Activated gamma-delta T cell treated with anti-CD3 and anti-CD28 coated beads, Interleukin-2, amount 50 U/mL, for 16 hours (primary cell): ENCODE measurements around the gene PPP4R3A.
"Not testable (repeated sequence)": the region's sequence is repeated elsewhere in the genome, so short reads cannot be mapped to it uniquely, and the experiment has no call there.

Source experiments
- DNase-seq: peaks from one replicate; pipeline ENCODE4 v3.0.0-alpha.2; 2020; ENCODE audit warnings: low read depth

The PPP4R3A gene

DNA sequence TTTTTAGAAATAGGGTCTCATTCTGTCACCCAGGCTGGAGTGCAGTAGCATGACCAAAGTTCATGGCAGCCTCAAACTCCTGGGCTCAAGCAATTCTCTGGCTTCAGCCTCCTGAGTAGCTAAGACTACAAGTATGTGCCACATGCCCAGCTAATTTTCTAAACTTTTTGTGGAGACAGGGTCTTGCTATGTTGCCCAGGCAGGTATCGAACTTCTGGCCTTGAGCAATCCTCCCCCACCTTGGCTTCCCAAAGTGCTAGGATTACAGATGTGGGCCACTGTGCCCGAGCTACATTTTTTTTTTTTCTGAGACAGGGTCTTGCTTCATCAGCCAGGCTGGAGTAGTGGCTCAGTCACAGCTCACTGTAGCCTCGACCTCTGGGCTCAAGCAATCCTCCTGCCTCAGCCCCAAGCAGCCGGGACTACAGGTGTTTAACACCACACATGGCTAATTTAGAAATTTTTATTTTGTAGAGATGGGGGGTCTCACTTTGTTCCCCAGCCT lies 7.1 kb downstream of the PPP4R3A start:
- no peak for DNase-seq

DNA sequence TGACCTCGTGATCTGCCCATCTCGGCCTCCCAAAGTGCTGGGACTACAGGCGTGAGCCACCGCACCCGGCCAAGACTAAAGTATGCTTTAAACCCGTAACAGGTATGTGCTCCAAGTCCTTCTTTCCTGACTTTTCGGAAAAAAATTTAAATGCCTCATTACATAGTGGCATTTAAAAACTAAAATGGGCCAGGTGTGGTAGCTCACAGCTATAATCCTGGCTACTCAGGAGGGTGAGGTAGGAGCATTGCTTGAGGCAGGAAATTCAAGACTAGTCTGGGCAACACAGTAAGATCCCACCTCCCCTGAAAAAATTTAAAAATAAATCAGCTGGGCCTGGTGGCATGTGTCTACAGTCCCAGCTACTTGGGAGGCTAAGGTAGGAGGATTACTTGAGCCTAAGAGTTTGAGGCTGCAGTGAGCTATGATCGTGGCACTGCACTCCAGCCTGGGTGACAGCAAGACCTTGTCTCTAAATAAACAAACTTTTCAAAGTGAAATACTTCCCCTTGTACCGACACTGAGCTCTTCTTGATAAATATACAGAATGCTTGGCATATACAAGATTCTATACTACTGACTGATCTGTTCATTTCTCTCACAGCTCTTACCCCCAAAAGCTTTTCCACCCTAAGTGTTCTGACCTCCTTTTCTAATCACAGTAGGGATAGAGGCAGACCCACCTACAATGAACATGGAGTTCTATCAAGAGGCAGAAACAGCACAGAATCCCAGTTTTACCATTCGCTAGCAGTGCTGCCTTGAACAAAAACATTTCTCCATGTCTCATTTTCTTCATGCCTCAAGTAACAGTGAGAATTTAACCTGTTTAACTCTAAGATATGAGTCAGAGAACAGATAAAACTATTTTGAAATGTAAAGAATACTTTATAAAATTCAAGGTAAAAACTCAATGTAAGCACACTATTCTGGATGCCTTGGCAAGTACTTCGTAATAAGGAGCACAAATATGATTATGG lies 7.9 kb downstream of the PPP4R3A start:
- DNase-seq, result no peak

DNA sequence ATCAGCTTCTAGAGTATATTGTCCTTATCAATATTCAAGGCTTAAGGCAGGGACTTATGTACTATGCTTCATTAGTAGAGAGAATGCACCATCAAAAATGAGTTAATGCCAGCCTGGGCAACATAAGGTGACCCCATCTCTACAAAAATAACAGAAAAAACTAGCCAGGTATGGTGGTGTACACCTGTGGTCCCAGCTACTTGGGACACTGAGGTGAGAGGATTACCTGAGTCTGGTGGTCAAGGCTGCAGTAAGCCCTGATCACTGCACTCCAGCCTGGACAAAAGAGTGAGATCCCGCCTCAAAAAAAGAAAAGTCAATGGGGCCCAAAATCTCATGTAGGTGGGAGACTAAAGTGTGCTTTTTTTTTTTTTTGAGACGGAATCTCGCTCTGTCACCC lies 8.8 kb downstream of the PPP4R3A start:
- no peak for DNase-seq

GRCh38 chr14:91496790-91497189 lies 13.3 kb downstream of the PPP4R3A start:
- DNase-seq, result no peak

- not testable (repeated sequence) for DNase-seq
Measured at GRCh38 chr14:91494392-91495065, 15.6 kb downstream of the PPP4R3A start.

DNA sequence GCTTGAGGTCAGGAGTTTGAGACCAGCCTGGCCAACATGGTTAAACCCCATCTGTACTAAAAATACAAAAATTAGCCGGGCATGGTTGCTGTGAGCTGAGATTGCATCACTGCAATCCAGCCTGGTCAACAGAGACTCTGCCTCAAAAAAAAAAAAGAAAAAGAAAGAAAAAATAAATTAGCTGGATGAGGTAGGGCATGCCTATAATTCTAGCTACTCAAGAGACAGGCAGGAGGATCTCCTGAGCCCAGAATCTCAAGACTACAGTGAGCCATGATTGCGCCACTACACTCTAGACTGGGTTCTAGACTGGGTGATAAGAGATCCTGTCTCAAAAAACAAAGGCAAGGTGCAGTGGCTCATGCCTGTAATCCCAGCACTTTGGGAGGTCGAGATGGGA lies 16.9 kb downstream of the PPP4R3A start:
- DNase-seq, result no peak

DNA sequence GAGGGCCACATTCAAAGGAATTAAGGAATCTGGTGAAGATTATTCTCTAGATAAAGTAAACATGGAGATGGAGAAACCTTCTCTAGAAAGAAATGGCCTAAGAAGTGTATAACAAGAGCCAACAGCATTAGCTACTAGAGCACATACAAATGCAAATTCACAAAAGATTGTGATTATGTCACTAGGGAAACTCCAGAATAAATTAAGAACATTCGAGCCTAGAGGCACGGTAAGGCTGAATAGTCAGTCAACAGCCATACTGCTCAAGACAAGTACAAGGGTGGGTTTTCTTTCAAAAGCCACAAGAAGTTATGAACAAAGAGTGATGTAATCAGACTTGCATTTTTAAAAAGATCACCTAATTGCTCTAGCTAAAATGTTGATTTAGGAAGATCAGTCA lies 25.4 kb downstream of the PPP4R3A start:
- no peak for DNase-seq

- no peak for DNase-seq
Measured at GRCh38 chr14:91484186-91484585, 25.9 kb downstream of the PPP4R3A start.

DNA sequence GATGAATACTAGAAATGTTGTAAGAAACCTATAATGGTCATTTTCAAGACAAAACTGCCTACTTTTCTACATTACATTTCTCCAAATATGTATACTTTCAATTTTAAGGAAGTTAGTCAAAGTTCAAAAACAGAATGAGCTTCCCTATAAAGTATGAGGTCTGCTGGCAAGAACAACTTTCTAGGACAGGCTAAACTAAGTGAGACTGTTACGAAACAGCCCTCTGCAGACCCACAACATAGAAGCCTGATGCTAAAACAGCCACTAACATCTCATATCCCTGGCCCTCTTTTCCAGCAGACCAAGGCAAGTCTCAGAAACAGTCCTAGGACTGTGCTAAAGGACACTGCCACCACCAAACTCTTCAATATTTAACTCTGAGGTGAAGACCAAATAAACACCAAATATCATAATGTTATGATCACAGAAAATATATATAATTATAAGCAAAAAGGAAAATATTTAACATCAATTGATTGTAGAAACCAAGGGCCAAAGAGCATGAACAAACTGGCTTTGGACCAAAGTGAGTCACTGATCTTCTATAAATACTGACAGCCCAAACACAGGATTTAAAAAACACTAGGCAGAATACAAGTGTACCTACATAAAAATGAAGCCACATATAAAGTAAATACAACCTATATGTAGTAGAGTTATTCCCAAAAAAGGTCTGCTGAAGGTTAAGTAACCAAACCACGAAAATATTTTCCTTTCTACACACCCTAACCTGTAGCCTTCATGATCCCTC lies 27.7 kb downstream of the PPP4R3A start:
- no peak for DNase-seq

DNA sequence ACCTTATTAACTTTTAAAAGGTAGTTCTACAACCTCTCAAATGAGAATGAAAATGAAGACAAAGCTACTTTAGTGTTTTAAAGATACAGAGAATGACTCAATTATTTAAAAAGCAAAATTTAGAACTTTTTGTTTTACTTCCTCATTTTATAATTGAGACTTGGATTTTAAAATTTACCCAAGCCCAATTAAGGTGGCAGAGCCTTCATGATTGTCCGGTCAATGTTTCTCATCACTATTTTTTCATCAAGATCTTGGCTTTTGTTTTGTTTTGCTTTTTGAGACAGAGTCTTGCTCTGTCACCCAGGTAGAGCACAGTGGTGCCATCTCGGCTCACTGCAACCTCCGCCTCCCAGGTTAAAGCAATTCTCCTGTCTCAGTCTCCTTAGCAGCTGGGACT lies 32.7 kb downstream of the PPP4R3A start:
- no peak for DNase-seq

DNA sequence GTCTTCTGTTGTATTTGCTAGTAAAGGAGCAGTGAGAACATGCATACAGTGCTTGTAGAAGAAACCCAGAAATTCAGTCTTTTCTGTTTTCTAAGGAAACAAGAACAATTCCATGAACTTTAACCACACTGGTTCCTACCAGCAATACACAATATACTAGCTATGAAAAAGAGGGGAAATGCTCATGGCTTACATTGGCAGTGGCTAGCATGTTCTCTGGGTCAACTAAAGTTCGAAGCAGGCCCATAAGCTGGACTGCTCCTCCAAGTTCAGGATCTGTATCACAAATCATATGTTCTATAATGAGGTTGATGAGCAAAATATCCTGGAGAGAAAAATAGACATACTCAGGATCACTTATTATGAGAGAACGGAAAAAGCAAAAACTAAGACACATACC lies 37.1 kb downstream of the PPP4R3A start:
- DNase-seq, result no peak

- no peak for DNase-seq
Measured at GRCh38 chr14:91470216-91470615, 39.9 kb downstream of the PPP4R3A start.

- no peak for DNase-seq
Measured at GRCh38 chr14:91466192-91466591, 43.9 kb downstream of the PPP4R3A start.

- DNase-seq, result no peak
Measured at GRCh38 chr14:91464615-91465205, 45.4 kb downstream of the PPP4R3A start.

GRCh38 chr14:91458612-91459011 lies 51.5 kb downstream of the PPP4R3A start:
- no peak for DNase-seq

GRCh38 chr14:91456283-91456682 lies 53.8 kb downstream of the PPP4R3A start:
- no peak for DNase-seq

DNA sequence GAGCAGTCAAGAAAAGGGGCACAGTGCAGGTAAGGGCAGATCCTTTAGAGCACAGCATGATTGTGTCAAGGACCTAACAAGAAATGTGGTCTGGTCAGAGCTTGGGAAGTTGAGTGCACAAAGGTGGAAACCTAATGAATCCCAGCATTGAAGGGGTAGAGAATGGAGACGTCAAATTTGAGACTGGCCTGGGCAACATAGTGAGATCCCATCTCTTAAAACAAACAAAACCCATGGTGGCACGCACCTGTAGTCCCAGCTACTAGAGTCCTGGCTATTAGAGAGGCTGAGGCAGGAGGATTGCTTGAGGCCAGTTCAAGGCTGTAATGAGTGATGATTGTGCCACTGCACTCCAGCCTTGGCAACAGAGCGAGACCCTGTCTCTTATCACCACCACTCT lies 55.5 kb downstream of the PPP4R3A start:
- DNase-seq, result no peak

- DNase-seq, result no peak
Measured at GRCh38 chr14:91454155-91454554, 56.0 kb downstream of the PPP4R3A start.

GRCh38 chr14:91453744-91454143 lies 56.4 kb downstream of the PPP4R3A start:
- DNase-seq, result no peak

DNA sequence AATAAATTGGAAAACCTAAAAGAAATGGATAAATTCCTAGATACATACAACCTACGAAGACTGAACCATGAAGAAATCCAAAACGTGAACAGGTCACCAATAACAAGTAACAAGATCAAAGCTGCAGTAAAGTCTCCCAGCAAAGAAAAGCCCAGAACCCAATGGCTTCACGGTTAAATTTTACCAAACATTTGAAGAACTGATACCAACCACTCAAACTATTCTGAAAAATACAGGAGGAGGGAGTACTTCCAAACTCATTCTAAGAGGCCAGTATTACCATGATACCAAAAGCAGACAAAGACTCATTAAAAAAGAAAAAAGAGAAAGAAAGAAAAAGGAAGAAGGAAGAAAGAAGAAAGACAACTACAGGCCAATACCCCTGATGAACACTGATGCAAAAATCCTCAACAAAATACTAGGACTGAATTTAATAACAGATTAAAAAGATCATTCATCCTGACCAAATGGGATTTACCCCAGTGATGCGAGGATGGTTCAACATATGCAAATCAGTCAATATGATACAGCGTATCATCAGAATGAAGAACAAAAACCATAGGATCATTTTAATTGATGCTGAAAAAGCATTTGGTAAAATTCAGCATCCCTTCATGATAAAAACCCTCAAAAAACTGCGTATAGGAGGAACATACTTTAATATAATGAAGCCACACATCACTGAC lies 65.6 kb downstream of the PPP4R3A start:
- DNase-seq, result no peak

DNA sequence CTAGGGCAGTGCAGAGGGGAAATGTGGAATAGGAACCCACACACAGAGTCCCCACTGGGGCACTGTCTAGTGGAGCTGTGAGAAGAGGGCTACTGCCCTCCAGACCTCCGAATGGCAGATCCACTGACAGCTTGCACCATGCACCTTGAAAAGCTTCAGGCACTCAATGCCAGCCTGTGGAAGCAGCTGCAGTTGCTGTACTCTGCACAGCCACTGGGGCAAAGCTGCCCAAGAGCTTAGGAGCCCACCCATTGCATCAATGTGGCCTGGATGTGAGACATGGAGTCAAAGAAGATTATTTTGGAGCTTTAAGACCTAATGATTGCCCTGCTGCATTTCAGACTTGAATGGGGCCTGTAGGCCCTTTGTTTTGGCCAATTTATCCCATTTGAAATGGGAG lies 70.8 kb downstream of the PPP4R3A start:
- no peak for DNase-seq
